GM21515 (cell line): ENCODE data around the gene MAGI2.

ENCODE experiments used
- ATAC-seq: cut with Tn5 transposase; IDR thresholded peaks from one replicate; pipeline ENCODE4 v1.9.1; 2021; ENCODE audit not compliant: unreplicated experiment

The MAGI2 gene

DNA sequence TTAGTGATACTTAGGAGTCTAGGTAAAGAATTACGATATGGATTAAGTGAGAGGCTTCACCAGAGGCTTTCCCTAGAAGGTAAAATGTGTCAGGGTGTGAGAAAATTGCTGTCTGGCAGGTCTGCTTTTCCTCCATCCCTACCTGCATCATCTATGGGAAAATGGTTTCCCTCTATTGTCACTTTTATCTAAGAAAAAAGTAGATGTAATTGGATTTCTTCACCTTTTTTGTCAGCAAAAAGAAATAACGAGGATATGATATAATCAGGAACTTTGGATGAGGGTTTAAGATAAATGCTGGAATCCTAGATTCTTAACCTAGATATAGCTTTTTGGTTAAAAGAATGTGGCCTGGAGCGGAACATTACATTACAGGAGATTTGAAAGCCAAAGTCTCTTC is 146.1 kb downstream of the MAGI2 start:
- no peak for ATAC-seq

DNA sequence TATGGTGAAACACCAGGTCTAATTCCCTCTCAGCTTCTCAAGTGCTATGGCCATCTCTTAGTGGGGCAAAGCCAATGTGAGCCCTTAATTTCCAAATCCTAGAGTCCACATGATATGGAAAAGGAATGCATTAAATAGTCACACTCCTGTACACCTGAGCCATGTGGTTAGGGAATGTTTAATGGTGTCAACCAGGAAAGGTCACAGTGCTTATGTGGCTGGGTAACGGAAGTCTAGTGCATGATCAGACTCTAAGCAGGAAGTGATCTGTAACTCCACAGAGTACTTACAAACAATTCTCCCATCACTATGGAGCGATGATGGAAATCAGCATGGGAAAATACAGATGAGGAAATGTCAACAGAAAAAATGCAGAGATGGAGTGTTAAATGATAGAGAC is 148.8 kb downstream of the MAGI2 start:
- no peak for ATAC-seq

DNA sequence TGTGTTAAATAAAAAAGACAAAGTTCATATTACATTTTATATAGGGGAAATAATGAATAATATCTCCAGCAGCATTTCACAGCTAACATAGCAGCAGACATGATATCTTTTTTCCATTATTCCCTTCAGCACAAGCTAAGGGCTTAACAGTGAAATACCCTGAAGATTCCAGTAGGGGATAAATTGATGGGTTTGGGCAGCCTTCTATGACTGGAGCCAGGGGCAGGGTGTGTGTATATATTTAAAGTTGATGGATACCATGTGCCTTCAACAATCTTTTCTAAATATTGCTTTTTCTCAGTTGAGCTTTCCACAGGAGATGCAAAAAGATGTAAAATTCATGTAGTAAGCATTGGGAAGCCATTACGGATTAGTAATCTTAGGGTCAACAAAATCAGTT is 151.2 kb downstream of the MAGI2 start:
- ATAC-seq, result no peak

DNA sequence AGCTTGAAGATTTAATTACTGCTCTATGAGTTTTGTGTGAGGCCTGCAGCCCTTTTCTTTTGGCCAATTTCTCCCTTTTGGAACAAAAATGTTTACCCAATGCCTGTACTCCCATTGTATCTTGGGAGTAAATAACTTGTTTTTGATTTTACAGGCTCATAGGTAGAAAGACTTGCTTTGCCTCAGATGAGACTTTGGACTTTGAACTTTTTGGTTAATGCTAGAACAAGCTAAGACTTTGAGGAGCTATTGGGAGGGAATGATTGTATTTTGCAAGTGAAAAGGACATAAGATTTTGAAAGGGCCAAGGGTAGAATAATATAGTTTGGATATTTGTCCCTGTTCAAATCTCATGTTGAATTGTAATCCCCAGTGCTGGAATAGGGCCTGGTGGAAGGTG is 152.0 kb downstream of the MAGI2 start:
- no peak for ATAC-seq

DNA sequence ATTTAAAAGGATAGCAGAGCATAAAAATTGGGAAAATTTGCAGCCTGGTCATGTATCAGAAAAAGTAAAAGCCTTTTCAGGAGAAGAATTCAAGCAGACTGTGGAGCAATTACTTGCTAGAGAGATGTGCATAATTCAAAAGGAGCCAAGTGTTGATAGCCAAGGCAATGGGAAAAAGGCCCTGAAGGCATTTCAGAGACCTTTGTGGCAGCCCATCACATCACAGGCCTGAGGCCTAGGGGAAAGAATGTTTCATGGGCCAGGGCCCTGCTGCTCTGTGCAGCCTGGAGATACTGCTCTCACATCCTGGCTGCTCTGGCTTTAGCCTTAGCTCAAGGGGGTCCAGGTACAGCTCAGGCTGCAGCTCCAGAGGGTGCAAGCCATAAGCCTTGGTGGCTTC is 152.9 kb downstream of the MAGI2 start:
- no peak for ATAC-seq

DNA sequence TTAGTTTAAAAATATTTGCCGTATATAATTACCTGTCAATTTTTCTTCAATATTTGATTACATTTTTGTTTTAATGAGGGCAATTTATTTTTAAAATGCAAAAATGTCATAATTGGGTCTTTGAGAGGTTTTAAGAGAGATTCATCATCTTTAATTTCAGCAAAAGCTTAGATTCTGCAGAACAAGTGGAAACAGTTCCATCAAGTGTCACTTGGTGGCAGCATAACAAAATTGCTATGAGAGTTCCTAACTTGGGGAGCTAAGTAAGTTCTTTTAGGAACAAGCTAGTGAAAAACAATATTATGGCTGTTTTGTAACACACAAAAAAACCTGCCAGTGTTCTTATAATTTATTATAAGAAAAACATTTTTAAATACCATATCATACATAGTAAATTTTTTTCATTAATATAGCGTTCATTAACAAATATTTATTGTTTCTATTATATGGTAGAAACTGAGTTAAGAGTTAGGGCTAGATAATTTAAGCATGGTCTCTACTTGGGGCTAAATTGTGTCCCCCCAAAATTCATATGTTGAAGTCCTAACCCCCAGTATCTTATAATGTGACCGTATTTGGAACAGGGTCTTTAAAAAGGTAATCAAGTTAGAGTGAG is 155.2 kb downstream of the MAGI2 start:
- no peak for ATAC-seq

DNA sequence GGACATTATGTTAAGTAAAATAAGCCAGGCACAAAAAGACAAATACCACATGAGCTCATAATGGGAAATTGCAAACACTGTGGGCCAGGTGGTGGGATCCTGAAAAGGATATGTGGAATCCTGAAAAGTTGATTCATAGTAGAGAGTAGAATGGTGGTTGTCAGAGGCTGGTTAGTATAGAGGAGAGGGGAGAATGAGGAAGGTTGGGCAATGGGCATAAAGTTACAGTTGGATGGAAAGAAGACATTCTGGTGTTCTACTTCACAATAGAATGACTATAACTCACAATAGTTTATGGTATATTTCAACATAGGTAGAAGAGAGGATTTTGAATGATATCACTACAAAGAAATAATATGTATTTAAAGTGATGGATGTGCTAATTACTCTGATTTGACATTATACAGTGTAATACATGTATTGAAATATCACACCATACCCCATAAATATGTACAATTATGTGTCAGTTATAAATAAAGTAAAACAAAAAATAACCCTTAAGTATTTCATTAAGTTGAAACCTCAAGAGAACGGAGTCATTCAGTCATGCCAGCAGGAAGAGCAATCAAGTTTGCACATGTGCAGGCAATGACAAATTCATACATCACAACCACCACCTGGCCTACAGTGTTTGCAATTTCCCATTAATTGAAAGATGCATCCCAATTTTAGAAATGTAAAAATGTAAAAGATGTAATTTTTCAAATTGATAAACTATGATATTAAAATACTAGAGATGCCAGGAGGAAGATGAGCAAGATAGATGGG is 156.7 kb downstream of the MAGI2 start:
- no peak for ATAC-seq

DNA sequence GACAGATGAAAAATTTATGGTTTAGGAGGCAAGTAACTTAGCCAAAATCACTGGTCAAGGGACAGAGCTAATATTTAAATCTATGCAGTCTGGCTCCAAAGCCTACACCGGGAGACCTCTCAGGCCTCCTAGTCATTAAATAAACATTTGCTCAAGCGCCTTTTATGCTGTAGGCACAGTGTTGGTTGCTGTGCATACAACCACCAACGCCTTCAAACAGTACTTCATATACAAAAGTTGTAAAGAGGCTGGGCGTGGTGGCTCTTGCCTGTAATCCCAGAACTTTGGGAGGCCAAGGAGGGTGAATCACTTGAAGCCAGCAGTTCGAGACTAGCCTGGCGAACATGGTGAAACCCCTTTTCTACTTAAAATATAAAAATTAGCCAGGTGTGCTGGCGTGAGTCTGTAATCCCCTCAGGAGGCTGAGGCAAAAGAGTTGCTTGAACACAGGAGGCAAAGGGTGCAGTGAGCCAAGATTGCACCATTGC is 159.8 kb downstream of the MAGI2 start:
- no peak for ATAC-seq

DNA sequence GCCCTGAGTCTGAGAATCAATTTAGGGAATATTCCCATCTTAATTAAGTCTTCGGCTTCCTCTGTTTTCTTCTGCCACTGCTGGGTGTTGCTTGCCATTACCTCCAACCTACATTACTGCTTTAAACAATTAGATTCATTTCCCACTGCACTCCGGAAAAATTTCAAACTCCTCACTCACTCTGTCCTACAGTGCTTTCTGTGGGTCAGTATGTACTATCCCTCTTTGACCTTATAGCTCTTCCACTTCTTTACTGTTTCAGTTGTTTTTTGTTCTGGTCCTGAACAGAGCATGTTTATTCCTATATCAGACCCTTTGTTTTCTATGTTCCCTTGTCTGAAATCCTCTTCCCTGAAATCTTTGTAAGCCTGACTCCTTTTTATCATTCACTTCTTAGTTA is 160.6 kb downstream of the MAGI2 start:
- no peak for ATAC-seq

DNA sequence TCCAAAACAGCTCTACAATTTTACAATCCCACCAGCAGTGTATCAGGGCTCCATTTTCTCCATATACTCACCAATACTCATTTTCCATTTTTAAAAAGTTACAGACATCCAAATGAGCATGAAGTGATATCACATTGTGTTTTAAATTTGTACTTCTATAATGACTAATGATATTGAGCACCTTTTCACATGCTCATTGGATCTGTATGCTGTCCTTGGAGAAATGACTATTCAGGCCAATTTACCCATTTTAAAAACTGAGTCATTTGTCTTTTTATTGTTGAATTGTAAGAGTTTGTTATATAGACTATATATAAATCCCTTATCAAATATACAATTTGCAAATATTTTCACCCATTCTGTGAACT is 162.0 kb downstream of the MAGI2 start:
- ATAC-seq, result no peak

DNA sequence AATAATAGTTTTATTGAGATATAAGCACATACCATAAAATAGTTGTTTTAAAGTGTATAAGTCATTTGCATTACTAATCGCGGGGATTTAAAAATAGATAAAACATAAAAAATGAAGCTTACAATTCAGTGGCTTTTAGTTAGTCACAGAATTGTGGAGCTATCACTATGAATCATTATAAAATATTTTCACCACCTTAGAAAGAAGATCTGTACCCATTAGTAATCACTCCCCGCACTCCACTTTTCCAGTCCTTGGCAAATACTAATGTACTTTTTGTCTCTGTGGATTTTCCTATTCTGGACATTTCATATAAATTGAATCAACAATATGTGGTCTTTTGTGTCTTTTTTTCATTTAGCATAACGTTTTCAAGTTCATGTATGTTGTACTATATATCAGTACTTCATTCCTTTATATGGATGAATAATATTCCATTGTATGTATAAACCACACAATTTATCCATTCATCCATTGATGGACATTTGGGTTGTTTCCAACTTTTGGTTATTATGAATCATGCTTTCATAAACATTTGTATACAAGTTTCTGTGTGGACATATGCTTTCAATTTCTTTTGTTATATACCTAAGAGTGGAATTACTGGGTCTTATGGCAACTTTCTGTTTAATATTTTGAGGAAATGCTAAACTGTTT is 162.5 kb downstream of the MAGI2 start:
- no peak for ATAC-seq

DNA sequence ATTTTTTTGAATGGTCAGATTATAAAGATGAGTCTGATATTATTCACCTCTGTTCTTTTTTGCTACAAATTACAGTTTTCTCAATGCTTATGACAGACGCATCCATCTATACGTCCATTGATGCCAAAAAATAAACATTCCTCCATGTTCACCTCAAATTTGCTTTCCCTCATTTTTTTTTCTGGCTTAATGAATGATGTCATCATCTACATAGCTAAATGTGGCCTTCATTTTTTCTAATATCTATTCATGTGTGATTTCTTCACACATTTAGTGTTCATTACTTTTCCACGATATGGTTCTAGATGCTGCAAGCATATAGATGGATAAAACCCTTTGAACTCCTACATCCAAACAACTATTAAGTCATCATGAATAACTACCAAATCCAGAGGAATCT is 163.1 kb downstream of the MAGI2 start:
- ATAC-seq, result no peak

DNA sequence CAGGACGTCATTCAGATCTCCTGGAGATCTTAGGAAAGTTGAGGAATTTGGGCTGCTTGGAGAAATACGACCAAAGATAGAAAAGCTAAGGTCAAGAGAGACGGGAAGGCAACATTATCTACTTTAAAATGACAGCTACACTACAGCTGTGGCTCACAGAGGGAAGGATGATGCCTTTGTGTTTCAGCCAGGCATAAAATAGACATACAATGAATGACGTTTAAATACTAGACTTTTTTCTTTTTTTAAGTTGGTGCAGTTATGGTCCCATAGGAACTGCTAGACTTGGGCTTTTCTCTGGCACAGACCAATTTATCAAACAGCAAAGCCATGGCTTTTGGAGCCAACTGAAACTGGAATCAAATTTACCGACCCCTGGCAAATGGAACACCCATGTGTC is 164.8 kb downstream of the MAGI2 start:
- ATAC-seq, result no peak

DNA sequence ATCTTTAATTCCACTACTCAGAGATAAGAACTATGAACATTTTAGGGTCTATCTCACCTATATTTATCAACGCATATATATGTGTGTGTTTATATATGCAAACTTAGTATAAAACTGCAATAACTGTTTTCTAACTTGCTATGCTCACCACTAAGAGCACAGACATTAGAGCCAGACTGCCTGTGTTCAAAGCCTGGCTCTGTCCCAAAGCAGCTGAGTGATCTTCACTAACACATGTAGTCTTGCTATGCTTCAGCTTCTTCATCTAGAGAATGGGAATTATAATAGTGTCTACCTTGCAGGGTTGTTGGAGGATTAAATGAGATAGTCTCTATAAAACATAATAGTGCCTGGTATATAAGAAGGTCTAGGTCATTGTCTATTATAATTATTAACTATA is 165.5 kb downstream of the MAGI2 start:
- ATAC-seq, result no peak

DNA sequence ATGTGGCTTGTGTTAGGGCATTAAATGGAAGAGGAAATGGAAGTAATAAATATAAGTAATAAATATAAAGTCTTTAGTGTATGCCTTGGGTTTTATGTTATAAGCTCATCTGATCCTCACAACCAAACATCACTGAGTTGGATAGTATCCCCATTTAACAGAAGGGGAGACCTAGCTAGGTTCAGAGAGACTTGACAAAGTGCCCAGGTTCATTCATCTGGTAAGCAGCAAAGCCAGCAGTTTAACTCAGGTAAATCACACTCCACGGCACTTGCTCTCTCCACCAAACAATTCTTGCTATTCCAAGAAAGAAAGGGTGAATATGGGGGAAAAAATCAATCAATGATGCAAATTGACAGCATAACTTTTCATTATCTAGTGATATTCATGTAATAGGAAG is 167.3 kb downstream of the MAGI2 start:
- ATAC-seq, result no peak

DNA sequence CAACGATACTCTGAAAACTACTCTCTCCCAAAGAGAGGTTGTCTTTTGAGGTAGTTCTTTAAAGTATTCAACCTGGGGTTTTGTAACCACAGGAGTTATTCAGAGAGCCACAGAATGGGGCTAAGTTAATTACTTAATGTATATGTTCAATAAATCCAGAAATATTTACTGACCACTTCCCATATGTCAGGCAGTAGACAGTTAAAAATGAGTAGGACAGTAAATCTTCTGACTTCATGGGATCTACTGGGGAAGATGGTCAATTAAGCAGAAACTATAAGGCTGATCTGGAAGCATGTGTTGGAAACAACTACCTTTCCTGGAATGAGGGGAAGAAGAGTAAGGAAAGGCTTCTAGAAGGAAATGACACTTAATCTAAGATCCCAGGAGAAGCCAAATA is 167.7 kb downstream of the MAGI2 start:
- ATAC-seq, result no peak

DNA sequence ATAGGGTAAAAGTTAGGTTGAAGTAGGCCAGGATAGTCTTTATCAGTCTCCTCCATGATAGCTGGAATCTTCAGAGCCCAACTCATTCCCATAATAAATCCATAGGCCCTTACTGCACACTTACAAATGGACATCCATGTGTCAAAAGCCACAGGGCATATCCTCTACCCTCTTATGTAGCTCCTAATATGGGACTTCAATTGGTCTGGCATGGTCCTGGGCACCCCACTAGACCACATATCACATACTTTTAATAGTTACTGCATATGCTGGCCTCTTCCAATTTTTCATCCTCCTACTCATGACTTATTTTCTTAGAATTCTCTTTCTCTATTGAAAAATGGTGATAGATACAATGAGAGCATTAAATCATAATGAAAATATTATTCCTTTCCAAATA is 169.3 kb downstream of the MAGI2 start:
- no peak for ATAC-seq

DNA sequence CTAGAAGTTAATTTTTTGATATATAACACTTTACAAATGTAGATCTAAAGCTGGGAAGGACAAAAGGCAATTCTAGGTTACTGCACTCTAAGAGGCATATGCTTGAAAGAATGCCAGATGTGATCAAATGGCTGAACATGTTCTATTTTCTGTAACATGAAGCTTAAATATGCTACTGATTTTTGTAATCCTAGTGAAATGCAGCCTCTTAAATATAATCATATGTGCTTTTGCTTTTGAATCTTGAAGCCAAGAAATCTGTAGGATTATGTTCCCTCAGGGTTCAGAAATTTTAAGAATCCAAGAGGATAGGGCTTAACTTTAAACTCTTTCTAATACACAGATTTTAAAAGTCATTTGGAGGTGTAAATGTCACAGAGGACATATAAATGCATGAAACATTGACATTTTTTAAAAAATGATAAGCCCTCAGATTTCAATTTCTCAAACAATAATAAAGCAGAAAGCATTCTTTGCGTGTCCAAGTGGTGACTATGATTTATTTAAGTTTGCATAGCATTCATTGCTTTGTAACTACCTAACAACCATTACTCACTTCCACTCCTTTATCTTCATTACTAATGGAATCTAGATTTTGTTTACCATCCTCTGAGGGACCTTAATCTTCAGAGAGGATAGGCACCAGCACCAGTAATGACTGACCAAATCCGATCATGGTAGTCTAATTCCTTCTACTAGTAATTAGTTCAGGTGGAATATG is 170.4 kb downstream of the MAGI2 start:
- ATAC-seq, result no peak

DNA sequence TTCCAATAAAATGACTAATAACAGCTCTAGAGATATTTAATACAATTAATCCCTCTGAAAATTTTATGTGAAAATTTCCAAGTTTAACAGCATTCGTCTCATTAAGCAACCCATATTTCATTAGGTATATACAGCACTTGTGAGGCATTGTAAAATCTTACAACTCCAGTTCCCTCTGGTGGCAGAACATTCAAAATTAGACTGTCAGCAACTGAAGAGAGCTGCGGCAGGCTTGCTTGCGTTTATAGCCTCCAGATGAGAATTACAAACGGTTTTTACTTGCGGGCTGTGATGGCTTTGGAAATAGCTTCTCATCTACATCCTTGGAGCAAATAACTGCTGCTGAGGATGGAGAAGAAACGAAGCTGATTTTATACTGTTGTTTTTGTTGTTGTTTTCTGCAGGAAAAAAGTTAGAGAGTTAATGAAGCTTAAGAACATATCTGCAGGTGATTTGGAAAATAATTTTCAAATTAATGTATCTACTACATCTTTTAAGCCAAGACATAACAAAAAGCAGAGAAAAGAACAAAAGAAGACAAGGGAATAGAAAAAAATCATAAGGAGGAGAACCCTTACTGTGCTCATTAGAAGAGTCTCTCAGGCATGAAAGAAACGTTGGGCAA is 171.3 kb downstream of the MAGI2 start:
- ATAC-seq, result no peak

DNA sequence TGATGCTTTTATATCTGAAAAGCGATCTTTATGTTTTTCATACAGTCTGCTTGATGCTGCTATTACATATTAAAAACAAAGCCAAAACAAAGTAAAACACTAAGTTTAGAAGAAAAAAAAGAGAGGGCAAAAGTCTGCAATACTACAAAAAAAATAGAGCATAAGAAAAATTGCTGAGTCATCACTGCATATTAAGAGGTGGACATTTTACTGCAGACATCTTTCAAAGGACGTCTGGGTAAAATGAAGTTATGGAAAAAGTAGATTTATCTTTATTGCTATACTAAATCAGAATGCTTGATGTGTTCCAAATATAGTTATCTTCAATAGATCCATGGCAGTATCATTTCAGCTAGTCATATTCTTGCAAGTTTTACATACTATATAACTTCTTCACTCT is 172.0 kb downstream of the MAGI2 start:
- no peak for ATAC-seq

DNA sequence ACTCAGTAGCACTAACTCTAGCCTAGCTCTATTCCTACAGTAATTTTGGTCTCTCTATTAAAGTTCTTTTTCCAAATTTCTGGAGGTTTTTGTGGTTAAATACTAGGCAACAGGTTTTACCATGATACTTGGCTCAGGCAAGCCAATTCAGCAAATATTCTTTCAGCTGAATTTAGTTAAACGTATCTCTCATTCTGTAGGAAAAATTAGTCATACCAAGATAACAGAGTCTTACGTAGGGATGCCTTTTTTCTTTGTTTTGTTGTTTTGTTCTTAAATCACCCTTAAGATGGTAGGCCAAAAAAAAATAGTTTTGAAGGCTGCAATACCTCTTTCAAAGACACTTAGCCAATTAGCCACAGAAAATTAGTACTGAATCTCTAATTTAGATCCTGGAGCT is 180.5 kb downstream of the MAGI2 start:
- no peak for ATAC-seq
